SK-N-SH treated with all-trans-retinoic acid at 6 μM for 48 hours (cell line): Measurements from ENCODE around the gene MYO18A.

Experiments
- ATAC-seq: fragments of 200-7000 bp; cut with Tn5 transposase; 3 replicates; pipeline ENCODE4 v1.9.1; 2020; ENCODE audit warnings: mild to moderate bottlenecking, moderate library complexity
- ARNTL ChIP-seq: fragments of 450-650 bp; formaldehyde crosslinking; IDR thresholded peaks from 2 replicates; pipeline ENCODE4 v1.5.0; 2020; ENCODE audit warnings: low read depth, mild to moderate bottlenecking, moderate library complexity, borderline replicate concordance
- BACH2 ChIP-seq: fragments of 250-450 bp; sonication (Bioruptor Pico); IDR thresholded peaks from 2 replicates; pipeline ENCODE4 v1.9.0; 2021; ENCODE audit warnings: mild to moderate bottlenecking, borderline replicate concordance
- CREB5 ChIP-seq: fragments of 250-450 bp; sonication (Bioruptor Pico); IDR thresholded peaks from 2 replicates; pipeline ENCODE4 v1.5.1; 2020; ENCODE audit warnings: low read depth, mild to moderate bottlenecking, moderate library complexity
- CSDC2 ChIP-seq: fragments of 250-450 bp; sonication (Bioruptor Pico); IDR thresholded peaks from 2 replicates; pipeline ENCODE4 v1.5.0; 2020; ENCODE audit warnings: mild to moderate bottlenecking, moderate library complexity
- ESRRG ChIP-seq: fragments of 250-450 bp; sonication (Bioruptor Pico); IDR thresholded peaks from 2 replicates; pipeline ENCODE4 v1.6.1; 2021; ENCODE audit warnings: mild to moderate bottlenecking
- GLIS3 ChIP-seq: fragments of 250-450 bp; sonication (Bioruptor Pico); IDR thresholded peaks from 2 replicates; pipeline ENCODE4 v1.5.0; 2020; ENCODE audit warnings: mild to moderate bottlenecking, moderate library complexity
- ISL1 ChIP-seq: fragments of 250-450 bp; sonication (Bioruptor Pico); IDR thresholded peaks from 2 replicates; pipeline ENCODE4 v2.1.2; 2022; ENCODE audit warnings: mild to moderate bottlenecking, moderate library complexity
- PPARA ChIP-seq: fragments of 250-450 bp; sonication (Bioruptor Pico); IDR thresholded peaks from 2 replicates; pipeline ENCODE4 v1.5.0; 2020; ENCODE audit warnings: mild to moderate bottlenecking, borderline replicate concordance
- RARB ChIP-seq: fragments of 250-450 bp; sonication (Bioruptor Pico); IDR thresholded peaks from 2 replicates; pipeline ENCODE4 v1.8.0; 2021; ENCODE audit warnings: mild to moderate bottlenecking, moderate library complexity
- TCF4 ChIP-seq: fragments of 250-450 bp; sonication (Bioruptor Pico); IDR thresholded peaks from 2 replicates; pipeline ENCODE4 v1.8.0; 2021; ENCODE audit warnings: mild to moderate bottlenecking, moderate library complexity, borderline replicate concordance
- TOX ChIP-seq: fragments of 250-450 bp; sonication (Bioruptor Pico); IDR thresholded peaks from 2 replicates; pipeline ENCODE4 v1.8.0; 2021; ENCODE audit warnings: mild to moderate bottlenecking, moderate library complexity, borderline replicate concordance
- ZC3H10 ChIP-seq: fragments of 250-450 bp; sonication (Bioruptor Pico); IDR thresholded peaks from 2 replicates; pipeline ENCODE4 v1.5.1; 2021; ENCODE audit warnings: mild to moderate bottlenecking, moderate library complexity
- ZFP3 ChIP-seq: fragments of 250-450 bp; sonication (Bioruptor Pico); IDR thresholded peaks from 2 replicates; pipeline ENCODE4 v1.5.0; 2020; ENCODE audit warnings: mild to moderate bottlenecking, moderate library complexity
- ZFP30 ChIP-seq: fragments of 450-650 bp; formaldehyde crosslinking; IDR thresholded peaks from 2 replicates; pipeline ENCODE4 v1.5.0; 2022; ENCODE audit warnings: mild to moderate bottlenecking, moderate library complexity
- ZNF70 ChIP-seq: fragments of 450-650 bp; formaldehyde crosslinking; IDR thresholded peaks from 2 replicates; pipeline ENCODE4 v1.5.0; 2020; ENCODE audit warnings: mild to moderate bottlenecking, moderate library complexity
- ZNF8 ChIP-seq: fragments of 450-650 bp; formaldehyde crosslinking; IDR thresholded peaks from 2 replicates; pipeline ENCODE4 v1.5.0; 2020; ENCODE audit warnings: mild to moderate bottlenecking, moderate library complexity
- TF ChIP-seq, protein P1 (sequence below): fragments of 250-450 bp; sonication (Bioruptor Pico); IDR thresholded peaks from 2 replicates; pipeline ENCODE4 v1.8.0; 2021; ENCODE audit warnings: low read depth, mild to moderate bottlenecking, moderate library complexity, borderline replicate concordance
- TF ChIP-seq, protein P2 (sequence below): fragments of 250-450 bp; sonication (Bioruptor Pico); IDR thresholded peaks from 2 replicates; pipeline ENCODE4 v1.5.1; 2021; ENCODE audit warnings: mild to moderate bottlenecking, moderate library complexity
- TF ChIP-seq, protein P3 (sequence below): fragments of 250-450 bp; sonication (Bioruptor Pico); IDR thresholded peaks from 2 replicates; pipeline ENCODE4 v1.5.0; 2020; ENCODE audit warnings: mild to moderate bottlenecking, moderate library complexity

MYO18A gene

DNA sequence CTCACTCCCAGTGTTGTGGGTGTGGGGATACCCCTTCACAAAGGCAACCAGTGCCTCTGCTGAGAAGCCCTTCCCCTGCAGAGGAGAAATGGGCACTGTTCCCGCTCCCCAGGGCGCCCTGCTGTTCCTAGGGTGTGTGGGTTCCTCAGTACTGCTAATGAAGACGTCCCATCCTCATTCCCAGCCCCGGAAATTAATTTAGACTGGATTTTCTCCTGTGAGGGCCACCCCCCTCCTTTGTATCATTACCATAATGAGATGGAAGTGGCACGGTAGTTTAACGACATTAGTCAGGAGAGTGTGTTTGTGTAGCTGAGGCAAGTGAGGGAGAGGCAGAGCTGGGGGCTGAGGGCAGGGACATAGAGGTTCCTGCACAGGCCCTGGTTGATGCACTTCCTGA lies 84.1 kb downstream of the MYO18A start:
- ATAC-seq: no peak

DNA sequence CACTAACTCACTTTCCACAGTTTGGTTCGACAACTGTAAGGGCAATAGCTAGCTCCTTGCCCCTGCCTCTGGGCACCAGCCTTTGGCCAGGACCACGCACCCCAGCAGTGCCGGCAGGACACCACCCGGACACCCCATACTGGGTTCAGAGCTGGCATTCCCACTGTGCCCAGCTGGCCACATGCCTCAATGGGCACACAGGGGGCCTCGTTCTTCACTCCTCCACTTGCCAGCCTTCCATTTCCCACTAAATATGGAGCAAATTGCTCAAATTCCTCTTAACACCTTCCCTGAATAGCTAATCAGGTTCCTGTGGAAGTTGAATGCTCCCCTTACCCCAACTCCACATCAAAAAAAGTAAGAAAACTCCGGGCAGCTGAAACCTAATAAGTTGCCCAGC lies 84.8 kb downstream of the MYO18A start:
- TF ChIP-seq, protein P1, sequence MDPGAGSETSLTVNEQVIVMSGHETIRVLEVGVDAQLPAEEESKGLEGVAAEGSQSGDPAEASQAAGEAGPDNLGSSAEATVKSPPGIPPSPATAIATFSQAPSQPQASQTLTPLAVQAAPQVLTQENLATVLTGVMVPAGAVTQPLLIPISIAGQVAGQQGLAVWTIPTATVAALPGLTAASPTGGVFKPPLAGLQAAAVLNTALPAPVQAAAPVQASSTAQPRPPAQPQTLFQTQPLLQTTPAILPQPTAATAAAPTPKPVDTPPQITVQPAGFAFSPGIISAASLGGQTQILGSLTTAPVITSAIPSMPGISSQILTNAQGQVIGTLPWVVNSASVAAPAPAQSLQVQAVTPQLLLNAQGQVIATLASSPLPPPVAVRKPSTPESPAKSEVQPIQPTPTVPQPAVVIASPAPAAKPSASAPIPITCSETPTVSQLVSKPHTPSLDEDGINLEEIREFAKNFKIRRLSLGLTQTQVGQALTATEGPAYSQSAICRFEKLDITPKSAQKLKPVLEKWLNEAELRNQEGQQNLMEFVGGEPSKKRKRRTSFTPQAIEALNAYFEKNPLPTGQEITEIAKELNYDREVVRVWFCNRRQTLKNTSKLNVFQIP (CRISPR knock-in tag): no peak
- TF ChIP-seq GLIS3 (CRISPR knock-in tag): no peak
- no peak for TF ChIP-seq ZNF70 (CRISPR knock-in tag)
- TF ChIP-seq ZC3H10 (CRISPR knock-in tag): no peak
- TF ChIP-seq ZFP30 (CRISPR knock-in tag): no peak
- no peak for ATAC-seq

More for the DNA sequence above, 84.1 kb downstream of the MYO18A start:
- no peak for TF ChIP-seq ISL1 (CRISPR knock-in tag)
- TF ChIP-seq BACH2 (CRISPR knock-in tag): no peak
- TF ChIP-seq ZFP30 (CRISPR knock-in tag): no peak
- TF ChIP-seq, protein P2, sequence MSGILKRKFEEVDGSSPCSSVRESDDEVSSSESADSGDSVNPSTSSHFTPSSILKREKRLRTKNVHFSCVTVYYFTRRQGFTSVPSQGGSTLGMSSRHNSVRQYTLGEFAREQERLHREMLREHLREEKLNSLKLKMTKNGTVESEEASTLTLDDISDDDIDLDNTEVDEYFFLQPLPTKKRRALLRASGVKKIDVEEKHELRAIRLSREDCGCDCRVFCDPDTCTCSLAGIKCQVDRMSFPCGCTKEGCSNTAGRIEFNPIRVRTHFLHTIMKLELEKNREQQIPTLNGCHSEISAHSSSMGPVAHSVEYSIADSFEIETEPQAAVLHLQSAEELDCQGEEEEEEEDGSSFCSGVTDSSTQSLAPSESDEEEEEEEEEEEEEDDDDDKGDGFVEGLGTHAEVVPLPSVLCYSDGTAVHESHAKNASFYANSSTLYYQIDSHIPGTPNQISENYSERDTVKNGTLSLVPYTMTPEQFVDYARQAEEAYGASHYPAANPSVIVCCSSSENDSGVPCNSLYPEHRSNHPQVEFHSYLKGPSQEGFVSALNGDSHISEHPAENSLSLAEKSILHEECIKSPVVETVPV (CRISPR knock-in tag): no peak
- no peak for TF ChIP-seq CSDC2 (CRISPR knock-in tag)
- no peak for TF ChIP-seq PPARA
- no peak for TF ChIP-seq ZC3H10 (CRISPR knock-in tag)
- TF ChIP-seq ZNF70 (CRISPR knock-in tag): no peak
- no peak for TF ChIP-seq GLIS3 (CRISPR knock-in tag)
- TF ChIP-seq, protein P1 (CRISPR knock-in tag): no peak
- TF ChIP-seq ESRRG: no peak
- no peak for TF ChIP-seq TOX (CRISPR knock-in tag)
- TF ChIP-seq RARB (CRISPR knock-in tag): no peak
- no peak for TF ChIP-seq ZFP3 (CRISPR knock-in tag)
- TF ChIP-seq, all 23 proteins: peak for 0

- ATAC-seq: no peak
- TF ChIP-seq CSDC2 (CRISPR knock-in tag) (no peak), ZC3H10 (CRISPR knock-in tag) (no peak), PPARA (no peak), ZNF70 (CRISPR knock-in tag) (no peak), ISL1 (CRISPR knock-in tag) (no peak), GLIS3 (CRISPR knock-in tag) (no peak), CREB5 (CRISPR knock-in tag) (no peak), ZNF8 (CRISPR knock-in tag) (no peak)
- TF ChIP-seq, protein P2 (CRISPR knock-in tag): no peak
These were observed 86.0 kb downstream of the MYO18A start for GRCh38 chr17:29094101-29094708.

- ATAC-seq: no peak
- no peak for TF ChIP-seq ARNTL (CRISPR knock-in tag)
- TF ChIP-seq ZFP30 (CRISPR knock-in tag): no peak
- TF ChIP-seq, protein P3, sequence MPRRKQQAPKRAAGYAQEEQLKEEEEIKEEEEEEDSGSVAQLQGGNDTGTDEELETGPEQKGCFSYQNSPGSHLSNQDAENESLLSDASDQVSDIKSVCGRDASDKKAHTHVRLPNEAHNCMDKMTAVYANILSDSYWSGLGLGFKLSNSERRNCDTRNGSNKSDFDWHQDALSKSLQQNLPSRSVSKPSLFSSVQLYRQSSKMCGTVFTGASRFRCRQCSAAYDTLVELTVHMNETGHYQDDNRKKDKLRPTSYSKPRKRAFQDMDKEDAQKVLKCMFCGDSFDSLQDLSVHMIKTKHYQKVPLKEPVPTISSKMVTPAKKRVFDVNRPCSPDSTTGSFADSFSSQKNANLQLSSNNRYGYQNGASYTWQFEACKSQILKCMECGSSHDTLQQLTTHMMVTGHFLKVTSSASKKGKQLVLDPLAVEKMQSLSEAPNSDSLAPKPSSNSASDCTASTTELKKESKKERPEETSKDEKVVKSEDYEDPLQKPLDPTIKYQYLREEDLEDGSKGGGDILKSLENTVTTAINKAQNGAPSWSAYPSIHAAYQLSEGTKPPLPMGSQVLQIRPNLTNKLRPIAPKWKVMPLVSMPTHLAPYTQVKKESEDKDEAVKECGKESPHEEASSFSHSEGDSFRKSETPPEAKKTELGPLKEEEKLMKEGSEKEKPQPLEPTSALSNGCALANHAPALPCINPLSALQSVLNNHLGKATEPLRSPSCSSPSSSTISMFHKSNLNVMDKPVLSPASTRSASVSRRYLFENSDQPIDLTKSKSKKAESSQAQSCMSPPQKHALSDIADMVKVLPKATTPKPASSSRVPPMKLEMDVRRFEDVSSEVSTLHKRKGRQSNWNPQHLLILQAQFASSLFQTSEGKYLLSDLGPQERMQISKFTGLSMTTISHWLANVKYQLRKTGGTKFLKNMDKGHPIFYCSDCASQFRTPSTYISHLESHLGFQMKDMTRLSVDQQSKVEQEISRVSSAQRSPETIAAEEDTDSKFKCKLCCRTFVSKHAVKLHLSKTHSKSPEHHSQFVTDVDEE (CRISPR knock-in tag): no peak
- no peak for TF ChIP-seq ESRRG
- no peak for TF ChIP-seq PPARA
- TF ChIP-seq, protein P2 (CRISPR knock-in tag): no peak
- TF ChIP-seq TOX (CRISPR knock-in tag): no peak
- no peak for TF ChIP-seq ZNF8 (CRISPR knock-in tag)
- no peak for TF ChIP-seq TCF4 (CRISPR knock-in tag)
- no peak for TF ChIP-seq CREB5 (CRISPR knock-in tag)
- no peak for TF ChIP-seq ZNF70 (CRISPR knock-in tag)
These were observed 86.9 kb downstream of the MYO18A start for GRCh38 chr17:29093090-29093871.
